AG08395 (cell line): Measurements from ENCODE around the gene RTP2.

Experiments
- DNase-seq: peaks from one replicate; pipeline ENCODE4 v3.0.0; 2012; ENCODE audit warnings: mixed read lengths, low spot score

The RTP2 gene

GRCh38 chr3:187702507-187703033 lies at the start of gene RTP2:
TSS of gene RTP2 (minus strand) at chr3:187702557. CDS start at chr3:187702128, 429 bp downstream.
- no peak for DNase-seq

GRCh38 chr3:187750513-187751123 lies 48.3 kb upstream of the RTP2 start:
- DNase-seq = no peak

GRCh38 chr3:187750006-187750512 lies 47.7 kb upstream of the RTP2 start:
- DNase-seq = no peak

- peak; percentile 70 for DNase-seq
Measured at GRCh38 chr3:187748050-187748481, 45.7 kb upstream of the RTP2 start.

- DNase-seq = no peak
Measured at GRCh38 chr3:187747506-187747905, 45.1 kb upstream of the RTP2 start.

- peak; percentile 25 for DNase-seq
Measured at GRCh38 chr3:187746442-187747281, 44.3 kb upstream of the RTP2 start.

- DNase-seq = no peak
Measured at GRCh38 chr3:187746059-187746441, 43.7 kb upstream of the RTP2 start.

- DNase-seq = peak; percentile 93
Measured at GRCh38 chr3:187745201-187746058, 43.1 kb upstream of the RTP2 start, which contains the start of gene BCL6. TSS of gene BCL6 (minus strand) at chr3:187745468. CDS start at chr3:187733693, 11,775 bp downstream.

- DNase-seq = no peak
Measured at GRCh38 chr3:187744169-187745151, 42.1 kb upstream of the RTP2 start.

GRCh38 chr3:187743195-187744141 lies 41.1 kb upstream of the RTP2 start:
- DNase-seq = peak; percentile 35

GRCh38 chr3:187742351-187743171 lies 40.2 kb upstream of the RTP2 start:
- no peak for DNase-seq

GRCh38 chr3:187741403-187742350 lies 39.3 kb upstream of the RTP2 start:
- DNase-seq = peak; percentile 41

GRCh38 chr3:187740421-187741399 lies 38.4 kb upstream of the RTP2 start:
- peak; percentile 44 for DNase-seq

- DNase-seq = peak; percentile 58
Measured at GRCh38 chr3:187739561-187740332, 37.4 kb upstream of the RTP2 start.

GRCh38 chr3:187739094-187739560 lies 36.8 kb upstream of the RTP2 start:
- no peak for DNase-seq
